Measurements from ENCODE around the gene SEC61B.

SEC61B gene

GRCh38 chr9:99239341-99240060 is 17.4 kb downstream of the SEC61B start:
- no peak overlapping the region for H3K27ac ChIP-seq
- TF ChIP-seq CTCF (conservative IDR thresholded peaks at IDR 0.05): no peak
- no peak for TF ChIP-seq ZFX (IDR thresholded peaks at IDR 0.05)

- H3K27ac ChIP-seq: no peak overlapping the region
Observed at GRCh38 chr9:99241106-99241505, 19.0 kb downstream of the SEC61B start.

GRCh38 chr9:99244344-99245260 is 22.5 kb downstream of the SEC61B start:
- TF ChIP-seq CTCF (conservative IDR thresholded peaks at IDR 0.05) (no peak), ZFX (IDR thresholded peaks at IDR 0.05) (no peak)
- H3K27ac ChIP-seq: no peak overlapping the region

More at GRCh38 chr9:99241106-99241505, 19.0 kb downstream of the SEC61B start:
- TF ChIP-seq CTCF (conservative IDR thresholded peaks at IDR 0.05) (0 out of 2 replicates have a peak, but pooled peaks have one; percentile 6), ZFX (IDR thresholded peaks at IDR 0.05) (no peak)

GRCh38 chr9:99249619-99250018 is 27.5 kb downstream of the SEC61B start:
- H3K27ac ChIP-seq: no peak overlapping the region
- TF ChIP-seq ZFX (IDR thresholded peaks at IDR 0.05) (no peak), CTCF (conservative IDR thresholded peaks at IDR 0.05) (no peak)

- no peak for TF ChIP-seq CTCF (conservative IDR thresholded peaks at IDR 0.05)
- no peak for TF ChIP-seq ZFX (IDR thresholded peaks at IDR 0.05)
- no peak overlapping the region for H3K27ac ChIP-seq
Observed at GRCh38 chr9:99251157-99251556, 29.1 kb downstream of the SEC61B start.

GRCh38 chr9:99253134-99253533 is 31.1 kb downstream of the SEC61B start:
- TF ChIP-seq CTCF (conservative IDR thresholded peaks at IDR 0.05) (no peak), ZFX (IDR thresholded peaks at IDR 0.05) (no peak)
- no peak overlapping the region for H3K27ac ChIP-seq
